Colonic mucosa (tissue), 4 donors: Measurements from ENCODE around the gene DLGAP1. TPM values are rescaled to one million over a fixed set of nuclear protein-coding genes. Genes with fewer than 3 reads are reported as not detected.

Experiments
- DNase-seq: peaks from one replicate; pipeline ENCODE4 v3.0.0-alpha.2; 2020
- H3K27ac ChIP-seq: fragments of 200-600 bp; one replicate; pipeline ENCODE4 v1.8.0; 2021
- H3K27me3 ChIP-seq: fragments of 200-600 bp; one replicate; pipeline ENCODE4 v1.8.0; 2021
- H3K36me3 ChIP-seq: fragments of 200-600 bp; one replicate; pipeline ENCODE4 v1.8.0; 2021
- H3K4me1 ChIP-seq: fragments of 200-600 bp; one replicate; pipeline ENCODE4 v1.8.0; 2021; ENCODE audit warnings: mild to moderate bottlenecking
- H3K4me3 ChIP-seq: fragments of 200-600 bp; one replicate; pipeline ENCODE4 v1.8.0; 2021
- H3K9ac ChIP-seq, 2 donors: one replicate each; pipeline ENCODE4 v1.7.0; 2013; ENCODE audit warnings: control low read depth in 2 of 2, low read depth in 2 of 2, low read length in 2 of 2
- H3K9me3 ChIP-seq: fragments of 200-600 bp; one replicate; pipeline ENCODE4 v1.8.0; 2021
- CTCF ChIP-seq: fragments of 200-600 bp; IDR thresholded peaks from one replicate; pipeline ENCODE4 v1.8.0; 2022; ENCODE audit warnings: antibody characterized with exemption, mild to moderate bottlenecking
- intact Hi-C: fragments of 100-400 bp; cut with DNase I; formaldehyde crosslinking; loops from one replicate; pipeline ENCODE4 v1.14.1; 2022
- total RNA-seq, 2 donors: library from RNA; stranded (reverse); fragmentation: NEBNext Ultra II Directional in 1 of 2; extraction: Animal tissue kit (Norgen Biotek cat#: 25700) in 1 of 2; gene quantifications; one replicate each; pipeline ENCODE4 v1.2.1, GENCODE V29; 2021
- donor health status: healthy.
- donor health status: DM: no; HTN: no; CAD: no.
- donor health status: DM: no; HTN: no; CAD: no.

DLGAP1 gene
- total RNA-seq, 2 donors from 2014 or later, result 0.25 to 0.50 TPM

GRCh38 chr18:3867864-3868311 is 587.2 kb downstream of the DLGAP1 start:
- no peak for TF ChIP-seq CTCF
- Histone ChIP-seq H3K36me3 (no peaks in the 10 kb centered on the region), H3K27me3 (no peaks in the 10 kb centered on the region), H3K4me3 (no peak overlapping the region), H3K27ac (no peak overlapping the region), H3K9ac (no peak overlapping the region), H3K9me3 (no peaks in the 10 kb centered on the region), H3K4me1 (no peaks in the 10 kb centered on the region)
- intact Hi-C loops, result loop anchor here (5.0 to 10.0 kb wide), 2 partner anchors 96 to 583 kb away; no protein-coding TSS in a partner anchor
- no peak for DNase-seq

DNA sequence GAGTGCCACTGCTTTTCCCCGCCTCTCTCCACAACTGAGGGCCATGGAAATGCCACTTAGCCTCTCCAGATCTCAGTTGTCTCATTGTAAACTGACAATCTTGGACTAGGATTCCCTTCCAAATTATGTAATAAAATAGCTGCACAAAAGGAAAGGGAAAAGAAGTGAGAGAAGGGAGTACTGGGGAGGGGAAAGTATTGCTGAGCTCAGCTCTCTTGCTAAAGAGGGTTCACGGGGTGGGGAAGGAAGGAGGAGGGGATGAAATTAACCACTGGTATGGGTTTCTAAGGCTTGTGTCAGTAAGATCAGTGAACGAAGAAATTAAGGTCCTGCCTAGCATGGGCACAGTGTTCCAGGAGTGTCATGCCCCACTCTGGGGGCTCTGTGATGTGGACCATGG is 587.9 kb downstream of the DLGAP1 start:
- intact Hi-C loops, result loop anchor here (5.0 to 10.0 kb wide), 2 partner anchors 95 to 582 kb away; no protein-coding TSS in a partner anchor
- Histone ChIP-seq H3K9ac (no peak overlapping the region), H3K4me3 (no peak overlapping the region), H3K27me3 (no peaks in the 10 kb centered on the region), H3K27ac (no peak overlapping the region), H3K4me1 (no peaks in the 10 kb centered on the region), H3K36me3 (no peaks in the 10 kb centered on the region), H3K9me3 (no peaks in the 10 kb centered on the region)
- no peak for DNase-seq
- TF ChIP-seq CTCF, result no peak

GRCh38 chr18:3864669-3865298 is 590.3 kb downstream of the DLGAP1 start:
- no peaks in the 10 kb centered on the region for H3K4me1 ChIP-seq
- no peak overlapping the region for H3K9ac ChIP-seq
- intact Hi-C loops, result loop anchor here (5.0 to 10.0 kb wide), 2 partner anchors 92 to 580 kb away; no protein-coding TSS in a partner anchor
- TF ChIP-seq CTCF, result no peak
- no peak overlapping the region for H3K4me3 ChIP-seq
- H3K27me3 ChIP-seq, result no peaks in the 10 kb centered on the region
- H3K9me3 ChIP-seq, result no peaks in the 10 kb centered on the region
- H3K36me3 ChIP-seq, result no peaks in the 10 kb centered on the region
- no peak overlapping the region for H3K27ac ChIP-seq
- no peak for DNase-seq

DNA sequence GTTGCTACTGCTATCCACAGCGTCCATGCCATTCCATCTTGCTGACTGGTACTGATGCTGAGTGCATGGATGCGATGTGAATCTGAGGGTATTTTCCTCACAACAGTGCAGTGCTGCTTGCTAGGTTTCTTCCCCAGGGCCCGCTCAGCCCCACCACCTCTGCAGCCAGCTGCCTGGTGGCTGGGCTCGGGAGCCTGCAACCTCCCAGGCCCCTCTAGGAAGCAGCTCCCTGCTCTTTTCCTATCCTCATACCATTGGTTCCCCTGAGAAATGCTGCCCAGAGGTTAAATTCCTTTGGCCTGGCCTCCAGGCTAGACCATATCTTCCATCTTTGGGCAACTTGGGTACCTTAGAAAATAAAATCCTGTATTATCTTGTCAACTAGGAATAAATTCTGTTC is 591.5 kb downstream of the DLGAP1 start:
- intact Hi-C loops, result loop anchor here (10.0 kb wide), 1 partner anchor 579 kb away; no protein-coding TSS in a partner anchor
- H3K9me3 ChIP-seq, result no peaks in the 10 kb centered on the region
- H3K9ac ChIP-seq, result no peak overlapping the region
- no peaks in the 10 kb centered on the region for H3K36me3 ChIP-seq
- TF ChIP-seq CTCF, result no peak
- no peaks in the 10 kb centered on the region for H3K27me3 ChIP-seq
- no peak for DNase-seq
- no peaks in the 10 kb centered on the region for H3K4me1 ChIP-seq
- no peak overlapping the region for H3K27ac ChIP-seq
- no peak overlapping the region for H3K4me3 ChIP-seq

- no peaks in the 10 kb centered on the region for H3K4me1 ChIP-seq
- no peak overlapping the region for H3K9ac ChIP-seq
- no peaks in the 10 kb centered on the region for H3K9me3 ChIP-seq
- no peak for DNase-seq
- intact Hi-C loops, result loop anchor here (10.0 kb wide), 1 partner anchor 578 kb away; no protein-coding TSS in a partner anchor
- no peak overlapping the region for H3K27ac ChIP-seq
- no peaks in the 10 kb centered on the region for H3K36me3 ChIP-seq
- H3K27me3 ChIP-seq, result no peaks in the 10 kb centered on the region
- TF ChIP-seq CTCF, result no peak
- H3K4me3 ChIP-seq, result no peak overlapping the region
These were observed 592.1 kb downstream of the DLGAP1 start for GRCh38 chr18:3863006-3863405.
